Ascending aorta (tissue), 2 donors: ENCODE results near the gene GABARAP. TPM values are rescaled to one million over a fixed set of nuclear protein-coding genes. Genes with fewer than 3 reads are reported as not detected.

Source experiments
- DNase-seq, 2 donors: peaks; one replicate each; pipeline ENCODE4 v3.0.0-alpha.2; 2019; ENCODE audit warnings: low spot score in 2 of 2
- H3K27ac ChIP-seq, 2 donors: fragments of 200-600 bp; sonication (generic); one replicate each; pipeline ENCODE4 v1.5.1; 2016 to 2017; ENCODE audit warnings: mild to moderate bottlenecking in 1 of 2
- H3K27me3 ChIP-seq: fragments of 200-600 bp; sonication (generic); one replicate; pipeline ENCODE4 v1.5.1; 2017
- H3K36me3 ChIP-seq, 2 donors: fragments of 200-600 bp; sonication (generic); one replicate each; pipeline ENCODE4 v1.5.1; 2016
- H3K4me1 ChIP-seq, 2 donors: fragments of 200-600 bp; sonication (generic); one replicate each; pipeline ENCODE4 v1.5.1; 2016 to 2017; ENCODE audit warnings: mild to moderate bottlenecking in 1 of 2
- H3K4me3 ChIP-seq, 2 donors: fragments of 200-600 bp; sonication (generic); one replicate each; pipeline ENCODE4 v1.5.1; 2016 to 2017; ENCODE audit warnings: mild to moderate bottlenecking in 1 of 2
- H3K9me3 ChIP-seq, 2 donors: fragments of 200-600 bp; sonication (generic); one replicate each; pipeline ENCODE4 v1.5.1; 2016
- intact Hi-C: fragments of 100-400 bp; cut with DNase I; formaldehyde crosslinking; loops from one replicate; pipeline ENCODE4 v1.15.1; 2023
- total RNA-seq: library from RNA; depleted of rRNA; stranded (reverse); fragments of >200 nt; gene quantifications from one replicate; pipeline ENCODE4 v1.1.0, GENCODE V29; 2016
- TF ChIP-seq, protein P1 (sequence below), 3 experiments: fragments of 200-600 bp in 2 of 3; fragments of 450-650 bp in 1 of 3; sonication (generic) in 2 of 3; IDR thresholded peaks; one replicate each; pipeline ENCODE4 v1.5.1; 2016 to 2019; ENCODE audit warnings: antibody characterized with exemption in 3 of 3, mild to moderate bottlenecking in 1 of 3, moderate library complexity in 1 of 3

GABARAP gene
- total RNA-seq, 1 donor from 2014 or later = 422 TPM

DNA sequence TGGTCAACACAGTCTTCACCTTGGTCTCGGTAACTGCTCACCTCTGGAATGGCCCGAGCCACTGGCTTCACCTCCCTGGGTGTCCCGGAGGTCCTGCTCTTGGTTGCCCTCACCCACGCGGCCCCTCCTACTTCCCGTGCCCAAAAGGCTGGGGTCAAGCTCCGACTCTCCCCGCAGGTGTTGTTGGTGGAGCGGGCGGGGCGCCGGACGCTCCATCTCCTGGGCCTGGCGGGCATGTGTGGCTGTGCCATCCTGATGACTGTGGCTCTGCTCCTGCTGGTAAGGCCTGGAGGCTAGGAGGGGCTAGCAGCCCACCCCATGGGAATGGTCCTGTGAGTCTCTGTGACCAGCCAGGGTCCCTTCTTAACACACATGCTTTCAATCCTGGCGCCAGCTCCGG lies 42.7 kb upstream of the GABARAP start:
- Histone ChIP-seq H3K4me1 (peaks cover 9 to 16% of the 10 kb centered on the region in 2 donors), H3K9me3 (no peaks in the 10 kb centered on the region), H3K27me3 (no peaks in the 10 kb centered on the region), H3K4me3 (no peak overlapping the region), H3K36me3 (no peaks in the 10 kb centered on the region), H3K27ac (no peak overlapping the region)
- TF ChIP-seq, protein P1, sequence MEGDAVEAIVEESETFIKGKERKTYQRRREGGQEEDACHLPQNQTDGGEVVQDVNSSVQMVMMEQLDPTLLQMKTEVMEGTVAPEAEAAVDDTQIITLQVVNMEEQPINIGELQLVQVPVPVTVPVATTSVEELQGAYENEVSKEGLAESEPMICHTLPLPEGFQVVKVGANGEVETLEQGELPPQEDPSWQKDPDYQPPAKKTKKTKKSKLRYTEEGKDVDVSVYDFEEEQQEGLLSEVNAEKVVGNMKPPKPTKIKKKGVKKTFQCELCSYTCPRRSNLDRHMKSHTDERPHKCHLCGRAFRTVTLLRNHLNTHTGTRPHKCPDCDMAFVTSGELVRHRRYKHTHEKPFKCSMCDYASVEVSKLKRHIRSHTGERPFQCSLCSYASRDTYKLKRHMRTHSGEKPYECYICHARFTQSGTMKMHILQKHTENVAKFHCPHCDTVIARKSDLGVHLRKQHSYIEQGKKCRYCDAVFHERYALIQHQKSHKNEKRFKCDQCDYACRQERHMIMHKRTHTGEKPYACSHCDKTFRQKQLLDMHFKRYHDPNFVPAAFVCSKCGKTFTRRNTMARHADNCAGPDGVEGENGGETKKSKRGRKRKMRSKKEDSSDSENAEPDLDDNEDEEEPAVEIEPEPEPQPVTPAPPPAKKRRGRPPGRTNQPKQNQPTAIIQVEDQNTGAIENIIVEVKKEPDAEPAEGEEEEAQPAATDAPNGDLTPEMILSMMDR (IDR thresholded peaks at IDR 0.05) = no peak
- no peak for DNase-seq
- intact Hi-C loops = no loop called here

DNA sequence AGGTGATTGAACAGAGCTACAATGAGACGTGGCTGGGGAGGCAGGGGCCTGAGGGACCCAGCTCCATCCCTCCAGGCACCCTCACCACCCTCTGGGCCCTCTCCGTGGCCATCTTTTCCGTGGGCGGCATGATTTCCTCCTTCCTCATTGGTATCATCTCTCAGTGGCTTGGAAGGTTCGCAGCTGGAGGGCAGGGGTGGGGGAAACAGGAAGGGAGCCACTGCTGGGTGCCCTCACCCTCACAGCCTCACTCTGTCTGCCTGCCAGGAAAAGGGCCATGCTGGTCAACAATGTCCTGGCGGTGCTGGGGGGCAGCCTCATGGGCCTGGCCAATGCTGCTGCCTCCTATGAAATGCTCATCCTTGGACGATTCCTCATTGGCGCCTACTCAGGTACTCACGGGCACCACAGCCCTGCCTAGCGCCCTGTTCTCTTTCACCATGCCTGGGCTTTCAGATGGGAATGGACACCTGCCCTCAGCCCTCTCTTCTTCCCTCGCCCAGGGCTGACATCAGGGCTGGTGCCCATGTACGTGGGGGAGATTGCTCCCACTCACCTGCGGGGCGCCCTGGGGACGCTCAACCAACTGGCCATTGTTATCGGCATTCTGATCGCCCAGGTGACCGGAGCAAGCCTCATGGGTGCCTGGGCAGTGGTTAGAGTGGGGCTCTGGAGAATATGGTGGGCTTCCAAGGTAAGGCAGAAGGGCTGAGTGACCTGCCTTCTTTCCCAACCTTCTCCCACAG lies 41.4 kb upstream of the GABARAP start:
- peaks cover 9 to 16% of the 10 kb centered on the region in 2 donors for H3K4me1 ChIP-seq
- no peaks in the 10 kb centered on the region for H3K9me3 ChIP-seq
- intact Hi-C loops = no loop called here
- no peak overlapping the region for H3K27ac ChIP-seq
- no peaks in the 10 kb centered on the region for H3K36me3 ChIP-seq
- TF ChIP-seq, protein P1 (IDR thresholded peaks at IDR 0.05) = no peak
- H3K27me3 ChIP-seq = no peaks in the 10 kb centered on the region
- no peak overlapping the region for H3K4me3 ChIP-seq
- DNase-seq = no peak

DNA sequence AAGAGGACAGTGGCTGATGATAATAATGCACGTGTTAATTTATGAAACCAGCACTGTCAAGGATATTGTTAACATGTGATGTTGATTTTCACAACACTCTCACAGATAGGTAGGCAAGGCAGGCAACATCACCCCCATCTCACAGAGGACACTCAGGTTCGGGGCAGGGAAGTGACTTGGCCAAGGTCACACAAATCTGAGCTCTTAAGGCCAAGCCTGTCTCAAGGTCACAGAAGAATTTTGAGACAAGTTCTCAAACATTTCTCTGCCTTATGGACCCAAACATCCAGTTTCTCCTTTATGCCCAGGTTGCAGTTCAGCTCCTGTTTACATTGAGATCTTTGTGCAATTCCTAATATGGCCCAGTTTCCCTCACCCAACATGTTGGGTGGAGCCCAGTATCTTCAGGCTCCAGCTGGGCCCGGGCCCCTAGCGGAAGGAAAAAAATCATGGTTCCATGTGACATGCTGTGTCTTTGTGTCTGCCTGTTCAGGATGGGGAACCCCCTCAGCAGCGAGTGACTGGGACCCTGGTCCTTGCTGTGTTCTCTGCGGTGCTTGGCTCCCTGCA lies 40.6 kb upstream of the GABARAP start:
- no peak for DNase-seq
- H3K4me1 ChIP-seq = peaks cover 9 to 16% of the 10 kb centered on the region in 2 donors
- no peak overlapping the region for H3K27ac ChIP-seq
- TF ChIP-seq, protein P1 (IDR thresholded peaks at IDR 0.05) = no peak
- H3K9me3 ChIP-seq = no peaks in the 10 kb centered on the region
- no peaks in the 10 kb centered on the region for H3K27me3 ChIP-seq
- H3K36me3 ChIP-seq = no peaks in the 10 kb centered on the region
- intact Hi-C loops = no loop called here
- peak overlapping the region in 1 of 2 donors; percentile 56 for H3K4me3 ChIP-seq

DNA sequence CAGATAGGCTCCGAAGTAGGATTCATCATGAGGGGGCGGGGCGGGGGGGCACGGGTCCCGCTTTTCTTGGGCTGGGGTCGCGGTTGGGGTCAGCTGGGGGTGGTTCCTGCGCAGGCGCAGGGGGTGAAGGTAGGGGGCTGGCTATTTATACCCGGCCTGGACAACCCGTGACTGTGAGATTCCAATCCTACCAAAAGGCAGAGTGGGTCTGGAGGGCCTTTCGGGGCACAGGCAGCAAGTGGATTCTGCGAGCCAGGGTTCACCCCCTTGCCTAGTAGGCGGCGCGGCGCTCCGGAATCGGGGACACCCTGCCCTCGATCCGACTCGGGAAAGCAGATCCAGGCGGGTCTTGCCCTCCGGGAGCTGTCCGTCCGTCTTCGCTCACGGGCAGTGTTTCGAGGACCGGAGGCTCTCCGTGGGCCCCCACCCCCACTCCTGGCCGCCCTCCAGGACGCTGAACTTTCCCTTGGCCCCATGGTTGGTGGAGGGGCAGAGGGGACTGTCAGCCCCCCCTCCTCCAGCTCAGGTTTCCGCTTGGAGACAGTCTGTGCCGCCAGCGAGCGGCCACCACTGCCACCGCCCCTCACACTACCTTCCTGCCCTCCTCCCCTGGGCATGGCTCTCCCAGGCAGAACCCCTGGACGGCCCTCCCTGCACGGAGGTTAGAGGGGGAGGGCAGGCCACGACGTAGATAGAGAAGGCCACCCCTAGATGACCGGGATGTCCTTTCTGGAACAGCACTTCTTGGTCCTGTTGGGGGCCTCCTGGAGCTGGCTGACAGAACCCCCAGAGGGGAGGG lies 39.9 kb upstream of the GABARAP start:
- no peaks in the 10 kb centered on the region for H3K9me3 ChIP-seq
- peak overlapping the region; percentile 56 for H3K4me3 ChIP-seq
- H3K27me3 ChIP-seq = no peaks in the 10 kb centered on the region
- H3K4me1 ChIP-seq = peaks cover 9 to 16% of the 10 kb centered on the region in 2 donors
- intact Hi-C loops = loop anchor here (1.0 to 2.0 kb wide), 2 partner anchors 30 to 67 kb away; partner anchors contain the start of gene ELP5
- H3K36me3 ChIP-seq = no peaks in the 10 kb centered on the region
- DNase-seq = no peak
- TF ChIP-seq, protein P1 (IDR thresholded peaks at IDR 0.05) = no peak
- H3K27ac ChIP-seq = no peak overlapping the region

DNA sequence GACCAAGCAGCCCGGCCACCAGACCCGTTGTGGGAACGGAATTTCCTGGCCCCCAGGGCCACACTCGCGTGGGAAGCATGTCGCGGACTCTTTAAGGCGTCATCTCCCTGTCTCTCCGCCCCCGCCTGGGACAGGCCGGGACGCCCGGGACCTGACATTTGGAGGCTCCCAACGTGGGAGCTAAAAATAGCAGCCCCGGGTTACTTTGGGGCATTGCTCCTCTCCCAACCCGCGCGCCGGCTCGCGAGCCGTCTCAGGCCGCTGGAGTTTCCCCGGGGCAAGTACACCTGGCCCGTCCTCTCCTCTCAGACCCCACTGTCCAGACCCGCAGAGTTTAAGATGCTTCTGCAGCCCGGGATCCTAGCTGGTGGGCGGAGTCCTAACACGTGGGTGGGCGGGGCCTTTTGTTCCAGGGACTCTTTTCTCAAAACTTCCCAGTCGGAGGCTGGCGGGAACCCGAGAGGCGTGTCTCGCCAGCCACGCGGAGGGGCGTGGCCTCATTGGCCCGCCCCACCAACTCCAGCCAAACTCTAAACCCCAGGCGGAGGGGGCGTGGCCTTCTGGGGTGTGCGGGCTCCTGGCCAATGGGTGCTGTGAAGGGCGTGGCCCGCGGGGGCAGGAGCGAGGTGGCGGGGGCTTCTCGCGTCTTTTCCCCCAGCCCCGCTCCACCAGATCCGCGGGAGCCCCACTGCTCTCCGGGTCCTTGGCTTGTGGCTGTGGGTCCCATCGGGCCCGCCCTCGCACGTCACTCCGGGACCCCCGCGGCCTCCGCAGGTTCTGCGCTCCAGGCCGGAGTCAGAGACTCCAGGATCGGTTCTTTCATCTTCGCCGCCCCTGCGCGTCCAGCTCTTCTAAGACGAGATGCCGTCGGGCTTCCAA lies 39.1 kb upstream of the GABARAP start, which contains the start of gene SLC2A4:
Gene SLC2A4, plus strand, starts transcription at position 645 of the 879 bp plus-strand sequence. Its CDS starts 217 bp downstream, at position 862.
- no peaks in the 10 kb centered on the region for H3K36me3 ChIP-seq
- peak within 1 kb of the TSS; percentile 56 for H3K4me3 ChIP-seq
- H3K4me1 ChIP-seq = peaks cover 9 to 16% of the 10 kb centered on the region in 2 donors
- peak within 1 kb of the TSS; percentile 73 to 81 for H3K27ac ChIP-seq
- intact Hi-C loops = loop anchor here (1.0 to 2.0 kb wide), 2 partner anchors 29 to 67 kb away; partner anchors contain the start of gene ELP5
- TF ChIP-seq, protein P1 (IDR thresholded peaks at IDR 0.05) = no peak
- peak; percentile 73 to 94 for DNase-seq
- H3K9me3 ChIP-seq = no peaks in the 10 kb centered on the region
- no peaks in the 10 kb centered on the region for H3K27me3 ChIP-seq
